B cell (primary cell): ENCODE results near the gene SIX5. TPM values are rescaled to one million over a fixed set of nuclear protein-coding genes. Genes with fewer than 3 reads are reported as not detected.

ENCODE experiments used
- ATAC-seq: fragments of 200-7000 bp; cut with Tn5 transposase; one replicate; pipeline ENCODE4 v1.10.0; 2021; ENCODE audit warnings: low read depth, mild to moderate bottlenecking, moderate number of reproducible peaks, moderate library complexity
- CTCF ChIA-PET: fragments of 350-600 bp; sonication (Branson Sonifier 250); formaldehyde crosslinking; loops from one replicate; lab custom pipeline; 2021; ENCODE audit warnings: antibody characterized with exemption, inconsistent platforms; lab: Charles Lee
- POLR2A ChIA-PET: fragments of 350-600 bp; sonication (Branson Sonifier 250); formaldehyde crosslinking; loops from one replicate; lab custom pipeline; 2021; ENCODE audit warnings: antibody characterized with exemption; lab: Charles Lee
- DNase-seq: peaks from one replicate; pipeline ENCODE4 v3.0.0; 2013
- H2AFZ ChIP-seq: 2 replicates; pipeline ENCODE4 v1.6.1; 2012; ENCODE audit warnings: mild to moderate bottlenecking, low read depth, low read length; ENCODE audit not compliant: insufficient read depth, poor library complexity, severe bottlenecking
- H3K27ac ChIP-seq, 2 donors: 1 replicate in 1 of 2; 2 replicates in 1 of 2; pipeline ENCODE4 v1.5.1; 2012 to 2013; ENCODE audit warnings: low read length in 2 of 2, mild to moderate bottlenecking in 2 of 2, moderate library complexity in 1 of 2
- H3K27me3 ChIP-seq, 4 experiments: fragments of 200-600 bp in 1 of 4; sonication (generic) in 1 of 4; replicated peaks in 1 of 4; 1 replicate in 2 of 4; 2 replicates in 2 of 4; pipeline versions ENCODE4 v1.6.1 to v1.7.0; 2013 to 2016; ENCODE audit warnings: low read length in 3 of 4, mild to moderate bottlenecking in 2 of 4, mixed read lengths in 1 of 4, moderate library complexity in 1 of 4; ENCODE audit not compliant: insufficient read depth in 4 of 4, control insufficient read depth in 3 of 4; ENCODE audit errors: control extremely low read depth in 1 of 4
- H3K36me3 ChIP-seq, 2 experiments: replicated peaks in 1 of 2; 1 replicate in 1 of 2; 2 replicates in 1 of 2; pipeline versions ENCODE4 v1.6.1 to v1.7.1; 2013; ENCODE audit warnings: low read length in 1 of 2; ENCODE audit not compliant: insufficient read depth in 2 of 2, control insufficient read depth in 1 of 2; ENCODE audit errors: control extremely low read depth in 1 of 2, extremely low read depth in 1 of 2
- H3K4me1 ChIP-seq, 2 donors: fragments of 200-600 bp in 1 of 2; sonication (generic) in 1 of 2; 1 replicate in 1 of 2; 2 replicates in 1 of 2; pipeline versions ENCODE4 v1.5.1 to v1.6.1; 2013 to 2017; ENCODE audit warnings: low read length in 2 of 2; ENCODE audit not compliant: control insufficient read depth in 2 of 2, insufficient read depth in 2 of 2
- H3K4me2 ChIP-seq: replicated peaks from 2 replicates; pipeline ENCODE3; 2012; ENCODE audit warnings: mild to moderate bottlenecking, low read depth, low read length; ENCODE audit not compliant: poor library complexity, severe bottlenecking
- H3K4me3 ChIP-seq, 5 experiments: fragments of 200-600 bp in 1 of 5; sonication (generic) in 1 of 5; 1 replicate in 3 of 5; 2 replicates in 2 of 5; pipeline versions ENCODE4 v1.5.1 to v1.7.0; 2011 to 2016; ENCODE audit warnings: low read length in 4 of 5, mild to moderate bottlenecking in 4 of 5, low read depth in 2 of 5, control low read depth in 1 of 5, moderate library complexity in 1 of 5; ENCODE audit not compliant: insufficient read depth in 1 of 5; ENCODE audit errors: control extremely low read depth in 1 of 5, extremely low read depth in 1 of 5
- H3K79me2 ChIP-seq: fragments of 200-600 bp; sonication (generic); one replicate; pipeline ENCODE4 v1.6.0; 2016; ENCODE audit warnings: low read length; ENCODE audit not compliant: control insufficient read depth, insufficient read depth
- H3K9ac ChIP-seq: fragments of 200-600 bp; sonication (generic); 2 replicates; pipeline ENCODE4 v1.6.1; 2017; ENCODE audit warnings: mild to moderate bottlenecking, low read length, moderate library complexity
- H3K9me3 ChIP-seq, 3 donors: one replicate each; pipeline versions ENCODE4 v1.6.1 to v1.7.1; 2013; ENCODE audit warnings: low read length in 2 of 3; ENCODE audit not compliant: control insufficient read depth in 2 of 3, insufficient read depth in 1 of 3; ENCODE audit errors: control extremely low read depth in 1 of 3
- H4K20me1 ChIP-seq: 2 replicates; pipeline ENCODE4 v1.6.0; 2012; ENCODE audit warnings: mild to moderate bottlenecking, low read length; ENCODE audit not compliant: insufficient read depth, control insufficient read depth, poor library complexity, severe bottlenecking
- H3K27ac Mint-ChIP-seq: one replicate; pipeline ENCODE4 v1.8.0; 2021; ENCODE audit warnings: mixed read lengths
- H3K27me3 Mint-ChIP-seq: one replicate; pipeline ENCODE4 v1.8.0; 2021; ENCODE audit warnings: mixed read lengths
- H3K4me1 Mint-ChIP-seq: one replicate; pipeline ENCODE4 v1.8.0; 2021; ENCODE audit warnings: mixed read lengths
- H3K4me3 Mint-ChIP-seq: one replicate; pipeline ENCODE4 v1.8.0; 2021; ENCODE audit warnings: mixed read lengths
- H3K9me3 Mint-ChIP-seq: one replicate; pipeline ENCODE4 v1.8.0; 2022; ENCODE audit warnings: mixed read lengths; ENCODE audit not compliant: insufficient read depth
- EZH2 ChIP-seq: IDR thresholded peaks from 2 replicates; pipeline ENCODE4 v1.6.1; 2012; ENCODE audit warnings: borderline replicate concordance, low read depth, mild to moderate bottlenecking, moderate library complexity, low read length; ENCODE audit not compliant: insufficient read depth, poor library complexity, severe bottlenecking
- WGBS: methylation state at CpG from one replicate; pipeline ENCODE4 v1.1.5; 2013; ENCODE audit warnings: missing lambda C conversion rate; ENCODE audit not compliant: insufficient coverage; 5-methylcytosine and 5-hydroxymethylcytosine counted together
- intact Hi-C: fragments of 100-400 bp; cut with micrococcal nuclease; formaldehyde crosslinking; loops from one replicate; pipeline ENCODE4 v1.10.0; 2022
- polyA plus RNA-seq: library from polyadenylated mRNA; depleted of rRNA; stranded (reverse); fragments of >200 nt; gene quantifications from 2 replicates; pipeline ENCODE4 v1.2.3, GENCODE V29; 2012
- total RNA-seq, 2 donors: library from RNA; stranded (reverse); fragments of 120-200 nt in 1 of 2; gene quantifications; 1 replicate in 1 of 2; 2 replicates in 1 of 2; pipeline versions ENCODE4 v1.2.3 to v1.2.4, GENCODE V29; 2013 to 2022
- TF ChIP-seq, protein P1 (sequence below): fragments of 200-600 bp; IDR thresholded peaks from one replicate; pipeline ENCODE4 v1.8.0; 2022; ENCODE audit warnings: antibody characterized with exemption, mild to moderate bottlenecking

Gene SIX5
- total and polyA plus RNA-seq, 2 donors (not counting 1 experiment from before 2014, with no cell fraction given), result 1.4 to 2.1 TPM

DNA sequence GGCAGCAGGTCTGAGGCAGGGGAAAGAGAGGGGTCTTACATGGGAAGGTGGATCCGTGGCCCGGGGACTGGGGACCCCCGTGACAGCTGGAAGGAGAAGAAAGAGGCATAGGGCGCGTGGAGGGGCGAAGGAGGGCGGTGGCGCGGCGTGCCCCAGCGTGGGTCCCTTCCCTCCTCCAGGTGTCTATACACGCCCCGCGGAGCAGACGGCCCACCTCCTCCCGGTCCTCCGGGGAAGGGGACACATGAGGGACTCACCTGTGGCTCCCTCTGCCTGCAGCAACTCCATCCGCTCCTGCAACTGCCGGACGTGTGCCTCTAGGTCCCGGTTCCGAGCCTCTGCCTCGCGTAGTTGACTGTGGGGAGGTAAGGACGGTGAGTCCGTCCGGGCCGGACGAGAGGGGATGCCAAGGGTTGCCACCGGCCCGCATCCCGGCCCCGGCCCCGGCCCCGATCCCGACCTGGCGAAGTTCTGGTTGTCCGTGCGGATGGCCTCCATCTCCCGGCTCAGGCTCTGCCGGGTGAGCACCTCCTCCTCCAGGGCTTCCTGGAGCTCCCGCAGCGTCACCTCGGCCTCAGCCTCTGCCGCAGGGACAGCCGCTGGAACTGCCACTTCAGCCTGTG, 2.4 kb upstream of the SIX5 start:
- CTCF ChIA-PET, result interaction anchor here (0.5 to 8.3 kb wide), 6 partner anchors 21 to 292 kb away, joined by 3 to 302 read pairs (median 18); partner anchors contain the start of genes DMWD, FOXA3, QPCTL and SNRPD2
- H3K9me3 ChIP-seq, result peaks cover 0 to 3% (median 0%) of the 10 kb centered on the region in 3 donors
- no peak overlapping the region for H3K4me3 ChIP-seq
- no peak overlapping the region for H3K9ac ChIP-seq
- no peak for TF ChIP-seq EZH2
- TF ChIP-seq, protein P1, sequence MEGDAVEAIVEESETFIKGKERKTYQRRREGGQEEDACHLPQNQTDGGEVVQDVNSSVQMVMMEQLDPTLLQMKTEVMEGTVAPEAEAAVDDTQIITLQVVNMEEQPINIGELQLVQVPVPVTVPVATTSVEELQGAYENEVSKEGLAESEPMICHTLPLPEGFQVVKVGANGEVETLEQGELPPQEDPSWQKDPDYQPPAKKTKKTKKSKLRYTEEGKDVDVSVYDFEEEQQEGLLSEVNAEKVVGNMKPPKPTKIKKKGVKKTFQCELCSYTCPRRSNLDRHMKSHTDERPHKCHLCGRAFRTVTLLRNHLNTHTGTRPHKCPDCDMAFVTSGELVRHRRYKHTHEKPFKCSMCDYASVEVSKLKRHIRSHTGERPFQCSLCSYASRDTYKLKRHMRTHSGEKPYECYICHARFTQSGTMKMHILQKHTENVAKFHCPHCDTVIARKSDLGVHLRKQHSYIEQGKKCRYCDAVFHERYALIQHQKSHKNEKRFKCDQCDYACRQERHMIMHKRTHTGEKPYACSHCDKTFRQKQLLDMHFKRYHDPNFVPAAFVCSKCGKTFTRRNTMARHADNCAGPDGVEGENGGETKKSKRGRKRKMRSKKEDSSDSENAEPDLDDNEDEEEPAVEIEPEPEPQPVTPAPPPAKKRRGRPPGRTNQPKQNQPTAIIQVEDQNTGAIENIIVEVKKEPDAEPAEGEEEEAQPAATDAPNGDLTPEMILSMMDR, result no peak
- Mint-ChIP-seq H3K27me3 (no peaks in the 10 kb centered on the region), H3K27ac (peak overlapping the region; percentile 61), H3K4me1 (peaks cover 29% of the 10 kb centered on the region), H3K9me3 (no peaks in the 10 kb centered on the region), H3K4me3 (peak overlapping the region; percentile 90)
- POLR2A ChIA-PET, result interaction anchor here (1.0 to 3.9 kb wide), 3 partner anchors 11 to 28 kb away, joined by 4 to 23 read pairs (median 18); partner anchors contain the start of genes DMPK and DMWD
- H4K20me1 ChIP-seq, result no peaks in the 10 kb centered on the region
- H2AFZ ChIP-seq, result no peak overlapping the region
- no peak overlapping the region for H3K27ac ChIP-seq
- H3K4me2 ChIP-seq, result peak overlapping the region; percentile 96
- ATAC-seq, result no peak
- H3K27me3 ChIP-seq, result peaks cover 0 to 18% (median 6%) of the 10 kb centered on the region in 4 experiments
- no peak for DNase-seq
- no peaks in the 10 kb centered on the region for H3K79me2 ChIP-seq
- WGBS, result 94% methylated on average over 38 of the region's 46 CpGs
- no peaks in the 10 kb centered on the region for H3K36me3 ChIP-seq
- intact Hi-C loops, result no loop called here
- H3K4me1 ChIP-seq, result peaks cover 12 to 32% of the 10 kb centered on the region in 2 donors
